GM12878 (cell line): ENCODE measurements around the gene ATP5F1B. TPM values are rescaled to one million over a fixed set of nuclear protein-coding genes. Genes with fewer than 3 reads are reported as not detected.
A peak's percentile ranks its signal among the peaks of the same experiment; 100 is the strongest.

Experiments
- ATAC-seq: fragments of 200-7000 bp; cut with Tn5 transposase; 3 replicates; pipeline ENCODE4 v1.9.1; 2020; ENCODE audit warnings: mild to moderate bottlenecking, moderate library complexity
- BruUV-seq: library from RNA; stranded (reverse); fragments of 400-500 nt; replicated peaks from 2 replicates; lab custom pipeline; 2021; lab: Mats Ljungman, UMichigan
- CTCF ChIA-PET: fragments of 300-600 bp; sonication (Branson Sonifier 250); formaldehyde crosslinking; extraction: SDS; loops from one replicate; lab custom pipeline; 2021; ENCODE audit warnings: inconsistent platforms; lab: Yijun Ruan, JAX
- POLR2A ChIA-PET: fragments of 350-600 bp; formaldehyde crosslinking; extraction: SDS; loops from one replicate; lab custom pipeline; 2021; ENCODE audit warnings: inconsistent platforms; lab: Charles Lee
- RAD21 ChIA-PET: fragments of 300-600 bp; sonication (Branson Sonifier 250); formaldehyde crosslinking; loops from one replicate; lab custom pipeline; 2023; ENCODE audit warnings: antibody characterized with exemption; ENCODE audit not compliant: unreplicated experiment; lab: Charles Lee
- SMC1A ChIA-PET: fragments of 300-600 bp; sonication (Branson Sonifier 250); formaldehyde crosslinking; loops from one replicate; lab custom pipeline; 2023; ENCODE audit not compliant: unreplicated experiment, uncharacterized antibody; lab: Charles Lee
- DNase-seq: peaks from one replicate; pipeline ENCODE4 v3.0.0-alpha.2; 2011; ENCODE audit warnings: low read depth, low spot score
- FAIRE-seq: peaks from 3 replicates; lab custom pipeline; 2011; peaks lifted over from hg19 to GRCh38; lab: Jason Lieb, UNC
- H2AFZ ChIP-seq: 2 replicates; pipeline ENCODE4 v1.6.0; 2011; ENCODE audit warnings: low read depth, low read length, control low read depth; ENCODE audit not compliant: control insufficient read depth
- H3K27ac ChIP-seq: 2 replicates; pipeline ENCODE4 v1.5.1; 2011; ENCODE audit warnings: control low read depth; ENCODE audit not compliant: control insufficient read depth, insufficient read depth
- H3K27me3 ChIP-seq, 2 experiments: replicated peaks in 1 of 2; 2 replicates each; pipeline versions ENCODE4 v1.6.0 to v1.6.1; 2011; ENCODE audit warnings: low read length in 1 of 2; ENCODE audit not compliant: control insufficient read depth in 2 of 2, insufficient read depth in 2 of 2
- H3K36me3 ChIP-seq, 2 experiments: 2 replicates each; pipeline ENCODE4 v1.5.1; 2011; ENCODE audit warnings: low read length in 1 of 2; ENCODE audit not compliant: control insufficient read depth in 2 of 2, insufficient read depth in 2 of 2
- H3K4me1 ChIP-seq: 2 replicates; pipeline ENCODE4 v1.6.1; 2011; ENCODE audit warnings: mild to moderate bottlenecking, low read length, moderate library complexity, mixed read lengths; ENCODE audit not compliant: control insufficient read depth, insufficient read depth
- H3K4me2 ChIP-seq: 2 replicates; pipeline ENCODE4 v1.6.0; 2011; ENCODE audit warnings: control low read depth; ENCODE audit not compliant: control insufficient read depth, insufficient read depth
- H3K4me3 ChIP-seq: fragments of 200-600 bp; sonication (generic); 2 replicates; pipeline ENCODE4 v1.5.1; 2016
- H3K79me2 ChIP-seq: 2 replicates; pipeline ENCODE4 v1.6.0; 2011; ENCODE audit warnings: low read length; ENCODE audit not compliant: control insufficient read depth, insufficient read depth
- H3K9ac ChIP-seq: 2 replicates; pipeline ENCODE4 v1.8.0; 2011; ENCODE audit warnings: low read length, control low read depth, mixed read lengths; ENCODE audit not compliant: control insufficient read depth, insufficient read depth
- H3K9me3 ChIP-seq: replicated peaks from 3 replicates; pipeline ENCODE4 v1.5.1; 2011; ENCODE audit warnings: mild to moderate bottlenecking, low read length; ENCODE audit not compliant: control insufficient read depth, insufficient read depth
- H4K20me1 ChIP-seq: 2 replicates; pipeline ENCODE4 v1.6.0; 2011; ENCODE audit not compliant: control insufficient read depth, insufficient read depth
- ATF2 ChIP-seq: IDR thresholded peaks from 2 replicates; pipeline ENCODE4 v1.6.1; 2012; ENCODE audit warnings: low read length, inconsistent platforms
- PML ChIP-seq: IDR thresholded peaks from 2 replicates; pipeline ENCODE4 v1.6.1; 2012; ENCODE audit warnings: low read length, inconsistent platforms
- POLR2A ChIP-seq: IDR thresholded peaks from 2 replicates; pipeline ENCODE4 v1.6.1; 2011; ENCODE audit warnings: low read depth, mild to moderate bottlenecking, low read length
- POLR2AphosphoS5 ChIP-seq: IDR thresholded peaks from 2 replicates; pipeline ENCODE4 v1.6.1; 2011; ENCODE audit warnings: mild to moderate bottlenecking, low read length, inconsistent platforms
- SMAD5 ChIP-seq: IDR thresholded peaks from 2 replicates; pipeline ENCODE4 v1.6.1; 2016; ENCODE audit warnings: antibody characterized with exemption, low read depth
- SP1 ChIP-seq: IDR thresholded peaks from one replicate; pipeline ENCODE4 v1.6.1; 2011; ENCODE audit warnings: low read depth, low read length
- ZNF274 ChIP-seq: IDR thresholded peaks from one replicate; pipeline ENCODE4 v1.8.0; 2011; ENCODE audit not compliant: insufficient read length, insufficient read depth
- WGBS: methylation state at CpG from one replicate; pipeline ENCODE4 v1.1.6; 2016; ENCODE audit warnings: low lambda C conversion rate; ENCODE audit not compliant: insufficient replicate concordance, insufficient coverage; ENCODE audit errors: missing lambda C conversion rate; 5-methylcytosine and 5-hydroxymethylcytosine counted together
- in situ Hi-C: fragments of 300-500 bp; cut with MboI; formaldehyde crosslinking; loops from 9 replicates; pipeline ENCODE4 v1.14.3; 2018; ENCODE audit warnings: mixed read lengths
- intact Hi-C: fragments of 100-400 bp; cut with micrococcal nuclease; formaldehyde crosslinking; loops from one replicate; pipeline ENCODE4 v1.14.2; 2022; ENCODE audit not compliant: unreplicated experiment
- polyA plus RNA-seq, 11 experiments: library from polyadenylated mRNA; depleted of rRNA in 4 of 11; unstranded in 6 of 11; stranded (reverse) in 5 of 11; fragments of >200 nt; fragmentation: Nextera tagmentation in 4 of 11; fragmentation: Illumina TruSeq in 1 of 11; extraction: Ambion mirVana in 4 of 11; extraction: Trizol in 1 of 11; gene quantifications; 1 replicate in 1 of 11; 2 replicates in 10 of 11; pipeline versions ENCODE4 v1.2.1 to v1.2.3, GENCODE V29; 2011 to 2016; ENCODE audit warnings: inconsistent platforms in 2 of 11, missing spikeins in 2 of 11, low read depth in 1 of 11
- total RNA-seq, 4 experiments: library from RNA; depleted of rRNA in 3 of 4; stranded (reverse); fragments of >200 nt in 3 of 4; fragmentation: Illumina TruSeq in 1 of 4; extraction: Trizol in 1 of 4; gene quantifications; 2 replicates each; pipeline versions ENCODE4 v1.2.1 to v1.2.3, GENCODE V29; 2013 to 2021

The ATP5F1B gene
- total and polyA plus RNA-seq, 10 of the 15 experiments (the other 5 are each of a cell fraction or from before 2014, with no cell fraction given): 671 to 1,908 (median 1,031) TPM

GRCh38 chr12:56661979-56662638 is 16.3 kb upstream of the ATP5F1B start:
- DNase-seq: no peak
- CTCF ChIA-PET: interaction anchor here (1.7 kb wide), 1 partner anchor 25 kb away, joined by 7 read pairs; no protein-coding TSS in a partner anchor
- Histone ChIP-seq H3K79me2 (no peaks in the 10 kb centered on the region; the same call in 1 of the 2 replicates), H4K20me1 (no peaks in the 10 kb centered on the region), H3K9me3 (no peaks in the 10 kb centered on the region), H2AFZ (no peak overlapping the region), H3K27me3 (no peaks in the 10 kb centered on the region), H3K4me1 (peaks cover 15% of the 10 kb centered on the region), H3K4me2 (no peak overlapping the region), H3K27ac (no peak overlapping the region), H3K9ac (no peak overlapping the region), H3K4me3 (no peak overlapping the region), H3K36me3 (peaks cover 8 to 24% of the 10 kb centered on the region in 2 experiments)
- in situ Hi-C loops: no loop called here
- RAD21 ChIA-PET: interaction anchor here (0.6 to 1.1 kb wide), 3 partner anchors 21 to 958 kb away, joined by 3 to 4 read pairs (median 4); no protein-coding TSS in a partner anchor
- 82% methylated on average over 13 of the region's 13 CpGs for WGBS
- POLR2A ChIA-PET: interaction anchor here (0.6 to 2.0 kb wide), 10 partner anchors 14 to 305 kb away, joined by 3 to 7 read pairs (median 4); partner anchors contain the start of gene NACA
- ATAC-seq: 0 out of 3 replicates have a peak, but pooled peaks have one; percentile 1
- no peak for FAIRE-seq
- intact Hi-C loops: no loop called here
- SMC1A ChIA-PET: interaction anchor here (0.6 to 3.9 kb wide), 9 partner anchors 8 to 323 kb away, joined by 3 to 20 read pairs (median 3); partner anchors contain the start of gene IL23A
- BruUV-seq: no TSS peak
- TF ChIP-seq POLR2AphosphoS5 (peak; percentile 34), SP1 (no peak), ZNF274 (no peak), POLR2A (peak; percentile 46; the same call in 1 of the 2 replicates), PML (peak; percentile 39), ATF2 (no peak), SMAD5 (0 out of 2 replicates have a peak, but pooled peaks have one; percentile 32)
